ENCODE measurements around the gene CASP8.

CASP8 gene

DNA sequence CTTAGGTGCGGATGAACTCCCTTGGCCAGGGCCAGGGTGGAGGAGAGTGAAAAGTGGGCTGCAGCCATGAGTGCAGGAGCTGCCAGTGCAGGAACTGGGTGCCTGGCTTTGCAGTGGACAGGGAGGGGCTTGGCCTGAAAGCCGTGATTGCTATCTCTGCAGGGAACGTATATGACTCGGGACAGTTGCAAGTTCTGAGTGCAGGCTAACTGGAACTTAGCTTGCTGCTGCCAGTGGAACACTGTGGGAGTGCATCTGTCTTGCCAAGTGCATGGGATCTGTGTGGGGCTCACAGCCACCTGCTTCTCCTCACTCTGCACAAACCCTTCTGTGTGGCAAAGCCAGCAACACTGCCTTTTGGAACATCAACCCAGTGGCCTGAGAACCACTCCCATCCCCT is 59.9 kb downstream of the CASP8 start:
- FAIRE-seq (no peak), DNase-seq (ENCODE audit: extremely low spot score, insufficient read length, low read depth) (no peak)

DNA sequence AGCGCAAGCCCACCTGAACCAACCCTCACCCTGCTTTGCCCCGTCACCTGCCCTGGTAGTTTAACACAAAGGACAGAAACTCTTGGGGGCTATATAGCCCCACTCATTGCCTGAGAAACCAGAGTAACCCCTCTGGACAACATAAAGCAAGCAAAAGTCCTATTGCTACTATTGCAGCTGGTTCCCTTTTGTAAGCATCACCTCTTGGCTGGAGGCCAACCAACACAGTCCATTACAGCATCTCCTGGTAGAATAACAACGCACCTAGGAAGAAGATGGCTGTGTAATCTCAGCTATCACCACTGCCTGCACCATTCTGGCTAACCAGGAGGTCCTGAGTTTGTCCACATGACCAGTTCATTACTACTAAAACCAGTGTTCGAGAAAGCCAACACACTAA is 60.4 kb downstream of the CASP8 start:
- DNase-seq (ENCODE audit: extremely low spot score, insufficient read length, low read depth) (no peak), FAIRE-seq (no peak)

- no peak for FAIRE-seq
- no peak for DNase-seq (ENCODE audit: extremely low spot score, insufficient read length, low read depth)
These were observed 62.4 kb downstream of the CASP8 start for GRCh38 chr2:201322772-201323171.

- no peak for DNase-seq (ENCODE audit: extremely low spot score, insufficient read length, low read depth)
- no peak for FAIRE-seq
These were observed 67.3 kb downstream of the CASP8 start for GRCh38 chr2:201327678-201328077.

GRCh38 chr2:201329409-201329808 is 69.1 kb downstream of the CASP8 start:
- DNase-seq (ENCODE audit: extremely low spot score, insufficient read length, low read depth) (no peak), FAIRE-seq (no peak)

Measured in GM18507 (cell line).